B cell (primary cell): ENCODE measurements around the gene PTPRN2.

Experiments
- EZH2 ChIP-seq: IDR thresholded peaks from 2 replicates; pipeline ENCODE4 v1.6.1; 2012; ENCODE audit warnings: borderline replicate concordance, low read depth, mild to moderate bottlenecking, moderate library complexity, low read length; ENCODE audit not compliant: insufficient read depth, poor library complexity, severe bottlenecking
- TF ChIP-seq, protein P1 (sequence below): fragments of 200-600 bp; IDR thresholded peaks from one replicate; pipeline ENCODE4 v1.8.0; 2022; ENCODE audit warnings: antibody characterized with exemption, mild to moderate bottlenecking

DNA sequence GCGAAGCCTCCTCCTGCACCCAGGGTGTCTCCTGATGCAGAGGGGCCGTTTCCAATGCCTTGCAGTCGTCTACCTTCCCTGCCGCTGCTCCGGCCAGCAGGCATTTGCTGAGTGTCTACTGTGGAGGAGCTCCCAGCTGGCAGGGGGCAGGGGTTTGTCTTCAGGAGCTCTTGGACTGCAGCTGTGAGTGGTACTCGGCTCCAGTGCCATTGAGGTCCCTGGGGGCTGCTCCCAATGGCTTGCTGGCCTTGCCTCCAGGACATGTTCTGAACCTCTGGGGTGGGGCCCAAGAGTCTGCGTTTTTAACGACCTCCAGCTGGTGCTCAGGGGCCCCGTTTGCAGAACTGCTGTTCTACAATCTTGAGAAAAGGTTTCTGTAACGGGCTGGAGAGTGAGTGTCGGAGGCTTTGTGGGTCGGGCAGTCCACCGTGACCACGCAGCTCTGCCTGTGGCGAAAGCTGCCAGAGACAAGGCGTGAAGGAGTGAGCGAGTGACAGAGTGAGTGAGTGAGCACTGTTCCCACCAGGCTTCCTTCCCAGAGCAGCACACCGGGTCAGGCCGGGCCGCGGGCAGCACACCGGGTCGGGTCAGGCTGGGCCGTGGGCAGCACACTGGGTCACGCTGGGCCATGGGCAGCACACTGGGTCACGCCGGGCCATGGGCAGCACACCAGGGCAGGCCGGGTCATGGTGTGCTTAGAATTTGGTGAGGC lies 520.2 kb downstream of the PTPRN2 start:
- TF ChIP-seq, protein P1, sequence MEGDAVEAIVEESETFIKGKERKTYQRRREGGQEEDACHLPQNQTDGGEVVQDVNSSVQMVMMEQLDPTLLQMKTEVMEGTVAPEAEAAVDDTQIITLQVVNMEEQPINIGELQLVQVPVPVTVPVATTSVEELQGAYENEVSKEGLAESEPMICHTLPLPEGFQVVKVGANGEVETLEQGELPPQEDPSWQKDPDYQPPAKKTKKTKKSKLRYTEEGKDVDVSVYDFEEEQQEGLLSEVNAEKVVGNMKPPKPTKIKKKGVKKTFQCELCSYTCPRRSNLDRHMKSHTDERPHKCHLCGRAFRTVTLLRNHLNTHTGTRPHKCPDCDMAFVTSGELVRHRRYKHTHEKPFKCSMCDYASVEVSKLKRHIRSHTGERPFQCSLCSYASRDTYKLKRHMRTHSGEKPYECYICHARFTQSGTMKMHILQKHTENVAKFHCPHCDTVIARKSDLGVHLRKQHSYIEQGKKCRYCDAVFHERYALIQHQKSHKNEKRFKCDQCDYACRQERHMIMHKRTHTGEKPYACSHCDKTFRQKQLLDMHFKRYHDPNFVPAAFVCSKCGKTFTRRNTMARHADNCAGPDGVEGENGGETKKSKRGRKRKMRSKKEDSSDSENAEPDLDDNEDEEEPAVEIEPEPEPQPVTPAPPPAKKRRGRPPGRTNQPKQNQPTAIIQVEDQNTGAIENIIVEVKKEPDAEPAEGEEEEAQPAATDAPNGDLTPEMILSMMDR = no peak
- no peak for TF ChIP-seq EZH2
